ENCODE data around the gene CLTA. TPM values are rescaled to one million over a fixed set of nuclear protein-coding genes. Genes with fewer than 3 reads are reported as not detected.

The CLTA gene
- polyA plus RNA-seq, 2 of the 4 experiments (the other 2 are of a cell fraction) = 291 to 312 TPM

GRCh38 chr9:36148311-36149051 is 42.2 kb upstream of the CLTA start:
- H3K4me3 ChIP-seq = no peak overlapping the region
- no peak for TF ChIP-seq USF2 (IDR thresholded peaks at IDR 0.05)
- no peak for TF ChIP-seq MYC (IDR thresholded peaks at IDR 0.05; ENCODE audit: borderline replicate concordance, low read length)
- TF ChIP-seq NFE2L2 (conservative IDR thresholded peaks at IDR 0.05; ENCODE audit: low read length) = no peak
- no peak for TF ChIP-seq KDM1A (IDR thresholded peaks at IDR 0.05; ENCODE audit: low read depth)
- TF ChIP-seq BCL3 (IDR thresholded peaks at IDR 0.05) = no peak
- TF ChIP-seq POLR2A (IDR thresholded peaks at IDR 0.05; ENCODE audit: low read length) = no peak
- TF ChIP-seq RAD21 (conservative IDR thresholded peaks at IDR 0.05 in 1 of 2, IDR thresholded peaks at IDR 0.05 in 1 of 2) = no peak; a peak in 2 of 5 replicates
- TF ChIP-seq NPAS2 (CRISPR knock-in tag; IDR thresholded peaks at IDR 0.05; ENCODE audit: borderline replicate concordance) = no peak
- no peak for TF ChIP-seq HMGXB4 (CRISPR knock-in tag; IDR thresholded peaks at IDR 0.05; ENCODE audit: borderline replicate concordance)
- TF ChIP-seq RFX5 (IDR thresholded peaks at IDR 0.05) = no peak
- no peak for TF ChIP-seq NR3C1 (IDR thresholded peaks at IDR 0.05)
- no peak for TF ChIP-seq HES2 (IDR thresholded peaks at IDR 0.05)
- TF ChIP-seq CTCF (IDR thresholded peaks at IDR 0.05) = no peak
- TF ChIP-seq MAZ (IDR thresholded peaks at IDR 0.05; ENCODE audit: borderline replicate concordance, low read depth, low read length) = 0 out of 2 replicates have a peak, but pooled peaks have one; percentile 37
- no peak for TF ChIP-seq KDM5A (IDR thresholded peaks at IDR 0.05)
- no peak for TF ChIP-seq CHD2 (IDR thresholded peaks at IDR 0.05; ENCODE audit: low read length, partially characterized antibody)
- no peak for TF ChIP-seq ZFP36 (IDR thresholded peaks at IDR 0.05; ENCODE audit: borderline replicate concordance, partially characterized antibody)
- TF ChIP-seq, protein P1, sequence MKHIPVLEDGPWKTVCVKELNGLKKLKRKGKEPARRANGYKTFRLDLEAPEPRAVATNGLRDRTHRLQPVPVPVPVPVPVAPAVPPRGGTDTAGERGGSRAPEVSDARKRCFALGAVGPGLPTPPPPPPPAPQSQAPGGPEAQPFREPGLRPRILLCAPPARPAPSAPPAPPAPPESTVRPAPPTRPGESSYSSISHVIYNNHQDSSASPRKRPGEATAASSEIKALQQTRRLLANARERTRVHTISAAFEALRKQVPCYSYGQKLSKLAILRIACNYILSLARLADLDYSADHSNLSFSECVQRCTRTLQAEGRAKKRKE (CRISPR knock-in tag; IDR thresholded peaks at IDR 0.05; ENCODE audit: low read depth) = no peak
- TF ChIP-seq, protein P2, sequence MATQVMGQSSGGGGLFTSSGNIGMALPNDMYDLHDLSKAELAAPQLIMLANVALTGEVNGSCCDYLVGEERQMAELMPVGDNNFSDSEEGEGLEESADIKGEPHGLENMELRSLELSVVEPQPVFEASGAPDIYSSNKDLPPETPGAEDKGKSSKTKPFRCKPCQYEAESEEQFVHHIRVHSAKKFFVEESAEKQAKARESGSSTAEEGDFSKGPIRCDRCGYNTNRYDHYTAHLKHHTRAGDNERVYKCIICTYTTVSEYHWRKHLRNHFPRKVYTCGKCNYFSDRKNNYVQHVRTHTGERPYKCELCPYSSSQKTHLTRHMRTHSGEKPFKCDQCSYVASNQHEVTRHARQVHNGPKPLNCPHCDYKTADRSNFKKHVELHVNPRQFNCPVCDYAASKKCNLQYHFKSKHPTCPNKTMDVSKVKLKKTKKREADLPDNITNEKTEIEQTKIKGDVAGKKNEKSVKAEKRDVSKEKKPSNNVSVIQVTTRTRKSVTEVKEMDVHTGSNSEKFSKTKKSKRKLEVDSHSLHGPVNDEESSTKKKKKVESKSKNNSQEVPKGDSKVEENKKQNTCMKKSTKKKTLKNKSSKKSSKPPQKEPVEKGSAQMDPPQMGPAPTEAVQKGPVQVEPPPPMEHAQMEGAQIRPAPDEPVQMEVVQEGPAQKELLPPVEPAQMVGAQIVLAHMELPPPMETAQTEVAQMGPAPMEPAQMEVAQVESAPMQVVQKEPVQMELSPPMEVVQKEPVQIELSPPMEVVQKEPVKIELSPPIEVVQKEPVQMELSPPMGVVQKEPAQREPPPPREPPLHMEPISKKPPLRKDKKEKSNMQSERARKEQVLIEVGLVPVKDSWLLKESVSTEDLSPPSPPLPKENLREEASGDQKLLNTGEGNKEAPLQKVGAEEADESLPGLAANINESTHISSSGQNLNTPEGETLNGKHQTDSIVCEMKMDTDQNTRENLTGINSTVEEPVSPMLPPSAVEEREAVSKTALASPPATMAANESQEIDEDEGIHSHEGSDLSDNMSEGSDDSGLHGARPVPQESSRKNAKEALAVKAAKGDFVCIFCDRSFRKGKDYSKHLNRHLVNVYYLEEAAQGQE (IDR thresholded peaks at IDR 0.05) = no peak
- no peak for TF ChIP-seq TFCP2L1 (CRISPR knock-in tag; IDR thresholded peaks at IDR 0.05)
- TF ChIP-seq JUN (IDR thresholded peaks at IDR 0.05) = no peak; a peak in 1 of 5 replicates
- TF ChIP-seq GATA3 (IDR thresholded peaks at IDR 0.05; ENCODE audit: borderline replicate concordance) = peak; percentile 32; the same call in 1 of the 2 replicates
- TF ChIP-seq EHMT2 (IDR thresholded peaks at IDR 0.05; ENCODE audit: low read depth) = no peak
- peak; percentile 60 for TF ChIP-seq JUNB (IDR thresholded peaks at IDR 0.05)
- peak; percentile 45 for TF ChIP-seq MAX (IDR thresholded peaks at IDR 0.05)
- TF ChIP-seq FOSL2 (IDR thresholded peaks at IDR 0.05) = peak; percentile 47; the same call in 1 of the 2 replicates
- peak; percentile 77 for TF ChIP-seq FOSL2 (CRISPR knock-in tag; IDR thresholded peaks at IDR 0.05)
- TF ChIP-seq ZSCAN20 (CRISPR knock-in tag; IDR thresholded peaks at IDR 0.05) = no peak
- TF ChIP-seq HEYL (CRISPR knock-in tag; IDR thresholded peaks at IDR 0.05) = no peak

More at GRCh38 chr9:36148311-36149051, 42.2 kb upstream of the CLTA start:
- DNase-seq (ENCODE audit: low read depth in 1 of 2, low spot score in 1 of 2) (peak; percentile 85 to 91), FAIRE-seq (no peak), ATAC-seq (peak; percentile 81)
- H3K9me3 ChIP-seq = peaks cover 12% of the 10 kb centered on the region; the same call in 2 of the 3 replicates
- WGBS (ENCODE audit: missing lambda C conversion rate) = 36% methylated on average over 14 of the region's 14 CpGs
- ChIA-PET CTCF (interaction anchor here (0.6 to 3.7 kb wide), 15 partner anchors 8 to 140 kb away, joined by 3 to 36 read pairs (median 4); partner anchors contain the start of genes CCIN and GLIPR2), POLR2A (interaction anchor here (0.9 to 1.9 kb wide), 5 partner anchors 12 to 334 kb away, joined by 3 to 19 read pairs (median 10); partner anchors contain the start of genes CLTA, GLIPR2 and HINT2)
- H3K4me2 ChIP-seq = peak overlapping the region; percentile 75
- H3K27ac ChIP-seq = peak overlapping the region; percentile 65 to 82
- H3K4me1 ChIP-seq = peaks cover 26% of the 10 kb centered on the region

Measured in A549 (cell line).